Measurements from ENCODE around the gene DAP3.

DAP3 gene

GRCh38 chr1:155773221-155773620 lies 84.3 kb downstream of the DAP3 start:
- Histone ChIP-seq H3K27ac (ENCODE audit: extremely low read depth, low read depth, low read length) (no peak overlapping the region), H3K36me3 (ENCODE audit: control insufficient read depth in 2 of 2, insufficient read depth in 1 of 2, low read length in 2 of 2) (peaks cover 52 to 94% of the 10 kb centered on the region in 2 experiments), H3K9me3 (ENCODE audit: control insufficient read depth, insufficient read depth, low read depth, low read length) (no peaks in the 10 kb centered on the region), H3K4me3 (ENCODE audit: low read depth, low read length) (no peak overlapping the region), H3K4me1 (ENCODE audit: control insufficient read depth, insufficient read depth, low read length) (no peaks in the 10 kb centered on the region)
- TF ChIP-seq ZNF658 (tag by site-specific recombination; IDR thresholded peaks at IDR 0.05): no peak
- TF ChIP-seq ZNF221 (tag by site-specific recombination; IDR thresholded peaks at IDR 0.05; ENCODE audit: borderline replicate concordance): no peak
- no peak for TF ChIP-seq SCRT2 (tag by site-specific recombination; IDR thresholded peaks at IDR 0.05)
- no peak for TF ChIP-seq YY2 (tag by site-specific recombination; IDR thresholded peaks at IDR 0.05)
- TF ChIP-seq ZNF302 (tag by site-specific recombination; IDR thresholded peaks at IDR 0.05; ENCODE audit: low read depth): no peak
- TF ChIP-seq ZNF133 (tag by site-specific recombination; IDR thresholded peaks at IDR 0.05): no peak
- TF ChIP-seq YY1 (tag by site-specific recombination; IDR thresholded peaks at IDR 0.05): no peak
- no peak for TF ChIP-seq ZBTB20 (tag by site-specific recombination; IDR thresholded peaks at IDR 0.05)
- TF ChIP-seq ZNF416 (tag by site-specific recombination; IDR thresholded peaks at IDR 0.05): no peak
- no peak for TF ChIP-seq ZBTB49 (tag by site-specific recombination; IDR thresholded peaks at IDR 0.05; ENCODE audit: low read depth)
- TF ChIP-seq ZNF426 (tag by site-specific recombination; IDR thresholded peaks at IDR 0.05): no peak
- no peak for TF ChIP-seq ZNF311 (tag by site-specific recombination; IDR thresholded peaks at IDR 0.05; ENCODE audit: borderline replicate concordance)
- POLR2A ChIA-PET: no interaction called here
- CTCF ChIA-PET: no interaction called here

- POLR2A ChIA-PET: interaction anchor here (0.6 kb wide), 1 partner anchor 123 kb away, joined by 3 read pairs; no protein-coding TSS in a partner anchor
Observed at GRCh38 chr1:155776414-155776813, 87.5 kb downstream of the DAP3 start.

GRCh38 chr1:155777582-155777981 lies 88.7 kb downstream of the DAP3 start:
- Histone ChIP-seq H3K27ac (ENCODE audit: extremely low read depth, low read depth, low read length) (no peak overlapping the region), H3K4me1 (ENCODE audit: control insufficient read depth, insufficient read depth, low read length) (no peaks in the 10 kb centered on the region), H3K4me3 (ENCODE audit: low read depth, low read length) (no peak overlapping the region), H3K9me3 (ENCODE audit: control insufficient read depth, insufficient read depth, low read depth, low read length) (no peaks in the 10 kb centered on the region), H3K36me3 (ENCODE audit: control insufficient read depth in 2 of 2, insufficient read depth in 1 of 2, low read length in 2 of 2) (peaks cover 19 to 74% of the 10 kb centered on the region in 2 experiments; a peak in 2 of 3 replicates)
- CTCF ChIA-PET: interaction anchor here (0.6 kb wide), 1 partner anchor 9 kb away, joined by 3 read pairs; no protein-coding TSS in a partner anchor
- POLR2A ChIA-PET: no interaction called here
- TF ChIP-seq KLF9 (tag by site-specific recombination; IDR thresholded peaks at IDR 0.05; ENCODE audit: low read depth) (no peak), KLF1 (tag by site-specific recombination; IDR thresholded peaks at IDR 0.05) (no peak), ZNF692 (tag by site-specific recombination; IDR thresholded peaks at IDR 0.05) (no peak), ZBTB48 (tag by site-specific recombination; IDR thresholded peaks at IDR 0.05) (no peak), EGR2 (tag by site-specific recombination; IDR thresholded peaks at IDR 0.05; ENCODE audit: low read depth) (no peak), ZNF571 (tag by site-specific recombination; IDR thresholded peaks at IDR 0.05) (no peak), MEIS1 (CRISPR knock-in tag; IDR thresholded peaks at IDR 0.05; ENCODE audit: borderline replicate concordance) (no peak), TCF7L2 (IDR thresholded peaks at IDR 0.05; ENCODE audit: borderline replicate concordance, low read depth, low read length) (no peak), ZNF148 (tag by site-specific recombination; IDR thresholded peaks at IDR 0.05; ENCODE audit: borderline replicate concordance) (no peak), ZNF529 (tag by site-specific recombination; IDR thresholded peaks at IDR 0.05; ENCODE audit: insufficient replicate concordance) (no peak), ZNF510 (tag by site-specific recombination; IDR thresholded peaks at IDR 0.05; ENCODE audit: insufficient replicate concordance) (no peak), MZF1 (tag by site-specific recombination; IDR thresholded peaks at IDR 0.05; ENCODE audit: borderline replicate concordance) (no peak), ZSCAN5A (tag by site-specific recombination; IDR thresholded peaks at IDR 0.05) (no peak)

More at GRCh38 chr1:155776414-155776813, 87.5 kb downstream of the DAP3 start:
- Histone ChIP-seq H3K9me3 (ENCODE audit: control insufficient read depth, insufficient read depth, low read depth, low read length) (no peaks in the 10 kb centered on the region), H3K4me1 (ENCODE audit: control insufficient read depth, insufficient read depth, low read length) (no peaks in the 10 kb centered on the region), H3K36me3 (ENCODE audit: control insufficient read depth in 2 of 2, insufficient read depth in 1 of 2, low read length in 2 of 2) (peaks cover 30 to 78% of the 10 kb centered on the region in 2 experiments; a peak in 2 of 3 replicates), H3K4me3 (ENCODE audit: low read depth, low read length) (no peak overlapping the region), H3K27ac (ENCODE audit: extremely low read depth, low read depth, low read length) (no peak overlapping the region)
- TF ChIP-seq ZNF394 (tag by site-specific recombination; IDR thresholded peaks at IDR 0.05; ENCODE audit: borderline replicate concordance): no peak
- TF ChIP-seq KLF1 (tag by site-specific recombination; IDR thresholded peaks at IDR 0.05): 0 out of 2 replicates have a peak, but pooled peaks have one; percentile 18
- CTCF ChIA-PET: interaction anchor here (0.5 kb wide), 1 partner anchor 110 kb away, joined by 3 read pairs; no protein-coding TSS in a partner anchor
